CD14-positive monocyte (primary cell): ENCODE results near the gene UNC119B. TPM values are rescaled to one million over a fixed set of nuclear protein-coding genes. Genes with fewer than 3 reads are reported as not detected.

Experiments
- DNase-seq, 3 donors: peaks; one replicate each; pipeline ENCODE4 v3.0.0-alpha.2; 2011 to 2022
- H2AFZ ChIP-seq: 2 replicates; pipeline ENCODE4 v1.6.0; 2012; ENCODE audit warnings: mild to moderate bottlenecking, low read depth, low read length, inconsistent platforms; ENCODE audit not compliant: insufficient read depth, poor library complexity, severe bottlenecking
- H3K27ac ChIP-seq, 2 donors: 1 replicate in 1 of 2; 2 replicates in 1 of 2; pipeline ENCODE4 v1.5.1; 2012 to 2013; ENCODE audit warnings: low read length in 2 of 2, control low read depth in 1 of 2, inconsistent platforms in 1 of 2, low read depth in 1 of 2, mild to moderate bottlenecking in 1 of 2
- H3K27me3 ChIP-seq, 2 donors: one replicate each; pipeline versions ENCODE4 v1.6.0 to v1.6.1; 2011 to 2013; ENCODE audit warnings: low read length in 2 of 2; ENCODE audit not compliant: control insufficient read depth in 2 of 2, insufficient read depth in 2 of 2
- H3K36me3 ChIP-seq, 2 donors: replicated peaks in 1 of 2; 1 replicate in 1 of 2; 2 replicates in 1 of 2; pipeline versions ENCODE4 v1.5.1 to v1.6.1; 2012 to 2013; ENCODE audit warnings: low read length in 2 of 2, control low read depth in 1 of 2, inconsistent platforms in 1 of 2, mild to moderate bottlenecking in 1 of 2; ENCODE audit not compliant: insufficient read depth in 2 of 2, control insufficient read depth in 1 of 2
- H3K4me1 ChIP-seq, 2 donors: 1 replicate in 1 of 2; 2 replicates in 1 of 2; pipeline versions ENCODE4 v1.5.1 to v1.6.1; 2012 to 2013; ENCODE audit warnings: low read length in 2 of 2, control low read depth in 1 of 2, inconsistent platforms in 1 of 2, mild to moderate bottlenecking in 1 of 2, moderate library complexity in 1 of 2; ENCODE audit not compliant: insufficient read depth in 2 of 2, control insufficient read depth in 1 of 2
- H3K4me2 ChIP-seq: replicated peaks from 2 replicates; pipeline ENCODE3; 2012; ENCODE audit warnings: low read length, moderate library complexity, mild to moderate bottlenecking; ENCODE audit not compliant: poor library complexity, severe bottlenecking; ENCODE audit errors: extremely low read depth
- H3K4me3 ChIP-seq, 3 experiments: fragments of 200-600 bp in 1 of 3; sonication (generic) in 1 of 3; replicated peaks in 1 of 3; 1 replicate in 2 of 3; 2 replicates in 1 of 3; pipeline ENCODE4 v1.5.1; 2011 to 2013; ENCODE audit warnings: low read length in 3 of 3, mild to moderate bottlenecking in 3 of 3, control low read depth in 2 of 3, low read depth in 2 of 3, inconsistent platforms in 1 of 3, moderate library complexity in 1 of 3
- H3K79me2 ChIP-seq: 2 replicates; pipeline ENCODE4 v1.6.0; 2012; ENCODE audit warnings: mild to moderate bottlenecking, control low read depth, inconsistent platforms, low read length, moderate library complexity; ENCODE audit not compliant: insufficient read depth
- H3K9ac ChIP-seq: 2 replicates; pipeline ENCODE4 v1.6.0; 2017; ENCODE audit warnings: low read length, mild to moderate bottlenecking; ENCODE audit not compliant: insufficient read depth, poor library complexity, severe bottlenecking
- H3K9me3 ChIP-seq, 2 donors: replicated peaks in 1 of 2; 1 replicate in 1 of 2; 2 replicates in 1 of 2; pipeline versions ENCODE4 v1.5.1 to v1.6.1; 2012 to 2013; ENCODE audit warnings: low read length in 2 of 2, control low read depth in 1 of 2; ENCODE audit not compliant: control insufficient read depth in 1 of 2, insufficient read depth in 1 of 2
- H4K20me1 ChIP-seq: 2 replicates; pipeline ENCODE4 v1.6.0; 2012; ENCODE audit warnings: mild to moderate bottlenecking, low read length, control low read depth, moderate library complexity; ENCODE audit not compliant: insufficient read depth
- H3K27ac Mint-ChIP-seq, 7 donors: one replicate each; pipeline ENCODE4 v1.8.0; 2020; ENCODE audit warnings: mild to moderate bottlenecking in 7 of 7, mixed read lengths in 7 of 7, moderate library complexity in 6 of 7, inconsistent platforms in 2 of 7
- H3K27me3 Mint-ChIP-seq, 3 donors: one replicate each; pipeline ENCODE4 v1.8.0; 2021 to 2022; ENCODE audit warnings: low read depth in 3 of 3, mild to moderate bottlenecking in 3 of 3, mixed read lengths in 3 of 3, moderate library complexity in 3 of 3, inconsistent platforms in 1 of 3
- H3K36me3 Mint-ChIP-seq, 2 donors: one replicate each; pipeline ENCODE4 v1.8.0; 2020; ENCODE audit warnings: mixed read lengths in 2 of 2, inconsistent platforms in 1 of 2, mild to moderate bottlenecking in 1 of 2
- H3K4me1 Mint-ChIP-seq: one replicate; pipeline ENCODE4 v1.8.0; 2020; ENCODE audit warnings: mild to moderate bottlenecking, mixed read lengths
- H3K4me3 Mint-ChIP-seq, 2 donors: one replicate each; pipeline ENCODE4 v1.8.0; 2020; ENCODE audit warnings: mild to moderate bottlenecking in 2 of 2, mixed read lengths in 2 of 2, moderate library complexity in 1 of 2
- H3K9me3 Mint-ChIP-seq, 7 donors: one replicate each; pipeline ENCODE4 v1.8.0; 2020 to 2022; ENCODE audit warnings: mixed read lengths in 7 of 7, mild to moderate bottlenecking in 6 of 7, moderate library complexity in 6 of 7, inconsistent platforms in 2 of 7
- CTCF ChIP-seq: fragments of 200-600 bp; IDR thresholded peaks from one replicate; pipeline ENCODE4 v1.8.0; 2022; ENCODE audit warnings: antibody characterized with exemption, mild to moderate bottlenecking
- WGBS: methylation state at CpG from one replicate; pipeline ENCODE4 v1.1.5; 2013; ENCODE audit warnings: missing lambda C conversion rate; ENCODE audit not compliant: insufficient coverage; 5-methylcytosine and 5-hydroxymethylcytosine counted together
- intact Hi-C, 2 donors: fragments of 100-400 bp; cut with micrococcal nuclease; formaldehyde crosslinking; loops; one replicate each; pipeline versions ENCODE4 v1.15.0 to v1.15.1; 2023
- polyA plus RNA-seq, 3 donors: library from polyadenylated mRNA; depleted of rRNA in 1 of 3; unstranded in 2 of 3; stranded (reverse) in 1 of 3; fragments of 300-500 nt in 2 of 3; fragments of >200 nt in 1 of 3; fragmentation: Illumina TruSeq in 2 of 3; gene quantifications; 1 replicate in 2 of 3; 2 replicates in 1 of 3; pipeline ENCODE4 v1.2.3, GENCODE V29; 2012 to 2021

The UNC119B gene
- polyA plus RNA-seq, 3 donors: 1.1 to 9.1 (median 2.1) TPM

DNA sequence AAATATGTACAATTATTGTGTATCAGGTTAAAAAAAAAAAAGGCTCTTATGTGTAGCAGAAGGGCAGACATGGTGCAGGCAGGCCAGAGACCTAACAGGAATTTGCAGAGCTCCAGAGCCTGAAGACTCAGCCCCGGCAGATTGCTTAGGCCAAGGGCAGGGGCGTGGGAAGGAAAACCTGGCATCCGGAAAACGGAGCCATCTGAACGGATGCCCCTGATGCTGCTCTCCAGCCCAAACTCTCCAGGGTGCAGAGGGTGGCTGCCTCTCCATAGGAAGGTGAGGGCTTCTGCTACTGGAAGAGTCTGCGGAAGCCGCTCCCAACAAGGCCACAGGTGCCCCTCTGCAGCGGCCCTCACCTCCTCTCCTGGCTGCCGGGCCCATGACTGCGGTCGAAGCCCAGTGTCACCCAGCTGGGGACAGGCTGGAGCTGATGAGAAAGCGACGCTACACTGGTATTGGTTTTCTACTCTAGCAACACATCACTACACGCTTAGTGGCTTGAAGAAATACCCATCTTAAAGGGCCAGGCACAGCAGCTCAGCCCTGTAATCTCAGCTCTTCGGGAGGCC, 34.8 kb downstream of the UNC119B start:
- Histone ChIP-seq H3K27me3 (no peaks in the 10 kb centered on the region), H4K20me1 (no peaks in the 10 kb centered on the region), H3K9me3 (no peaks in the 10 kb centered on the region), H3K4me1 (no peaks in the 10 kb centered on the region), H3K9ac (no peak overlapping the region), H3K4me3 (no peak overlapping the region), H2AFZ (no peak overlapping the region), H3K27ac (no peak overlapping the region), H3K79me2 (no peaks in the 10 kb centered on the region), H3K36me3 (no peaks in the 10 kb centered on the region), H3K4me2 (no peak overlapping the region)
- Mint-ChIP-seq H3K9me3 (no peaks in the 10 kb centered on the region), H3K4me1 (no peaks in the 10 kb centered on the region), H3K27ac (no peak overlapping the region), H3K4me3 (no peak overlapping the region), H3K36me3 (peaks cover 0 to 2% of the 10 kb centered on the region in 2 donors), H3K27me3 (peaks cover 0 to 2% (median 0%) of the 10 kb centered on the region in 3 donors)
- DNase-seq: no peak
- TF ChIP-seq CTCF: no peak
- 98% methylated on average over 9 of the region's 15 CpGs for WGBS
- intact Hi-C loops: no loop called here

DNA sequence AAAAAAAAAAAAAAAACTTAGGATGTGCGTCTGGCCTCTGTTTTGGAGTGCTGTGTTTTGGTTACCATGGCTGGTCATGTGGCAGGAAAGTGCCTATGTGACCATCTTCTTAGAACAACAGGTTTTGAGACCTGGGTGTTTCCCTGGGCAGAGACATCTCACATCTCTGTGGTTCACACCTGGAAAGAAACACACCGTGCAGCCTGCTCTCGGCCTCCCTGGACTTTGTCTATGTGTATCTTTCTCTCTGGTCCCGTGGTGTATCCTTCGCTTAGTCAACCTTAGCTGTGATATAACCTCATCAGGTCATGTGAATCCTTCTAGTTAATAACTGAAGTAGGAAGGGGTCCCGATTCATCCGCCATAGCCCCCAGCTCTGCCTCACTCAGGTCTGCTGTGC, 38.0 kb downstream of the UNC119B start:
- intact Hi-C loops: no loop called here
- no peak for DNase-seq

More for the DNA sequence above, 38.0 kb downstream of the UNC119B start:
- Histone ChIP-seq H3K9me3 (no peaks in the 10 kb centered on the region), H3K79me2 (no peaks in the 10 kb centered on the region), H3K27ac (no peak overlapping the region), H3K27me3 (no peaks in the 10 kb centered on the region), H3K36me3 (no peaks in the 10 kb centered on the region), H2AFZ (no peak overlapping the region), H3K4me1 (no peaks in the 10 kb centered on the region), H3K9ac (no peak overlapping the region), H4K20me1 (no peaks in the 10 kb centered on the region), H3K4me2 (no peak overlapping the region), H3K4me3 (no peak overlapping the region)
- Mint-ChIP-seq H3K9me3 (no peaks in the 10 kb centered on the region), H3K4me1 (no peaks in the 10 kb centered on the region), H3K4me3 (no peak overlapping the region), H3K27ac (no peak overlapping the region), H3K36me3 (no peaks in the 10 kb centered on the region), H3K27me3 (peaks cover 2 to 7% (median 3%) of the 10 kb centered on the region in 3 donors)
- no peak for TF ChIP-seq CTCF
- 82% methylated on average over 4 of the region's 7 CpGs for WGBS
